Hematopoietic multipotent progenitor cell (in vitro differentiated cells): ENCODE measurements around the gene ABCB4. TPM values are rescaled to one million over a fixed set of nuclear protein-coding genes. Genes with fewer than 3 reads are reported as not detected.

Source experiments
- DNase-seq, 3 donors: peaks; one replicate each; pipeline ENCODE4 v3.0.0-alpha.2; 2011 to 2015; ENCODE audit warnings: low read depth in 2 of 3, low spot score in 2 of 3
- total RNA-seq: library from RNA; depleted of rRNA; stranded (reverse); fragments of >200 nt; gene quantifications from one replicate; pipeline ENCODE4 v1.2.3, GENCODE V29; 2012

Gene ABCB4
- total RNA-seq = 0.27 TPM

- DNase-seq = peak in 1 of 3 donors; percentile 37
Measured at GRCh38 chr7:87475359-87476178, at the start of gene ABCB4. ABCB4 (minus strand) TSS chr7:87475680; CDS start chr7:87475465, 215 bp downstream.

- DNase-seq = no peak
Measured at GRCh38 chr7:87518735-87519134, 43.3 kb upstream of the ABCB4 start.

GRCh38 chr7:87517891-87518290, 42.4 kb upstream of the ABCB4 start:
- no peak for DNase-seq

GRCh38 chr7:87517136-87517815, 41.8 kb upstream of the ABCB4 start:
- no peak for DNase-seq

GRCh38 chr7:87513735-87514335, 38.4 kb upstream of the ABCB4 start:
- no peak for DNase-seq

GRCh38 chr7:87512906-87513305, 37.4 kb upstream of the ABCB4 start:
- no peak for DNase-seq

GRCh38 chr7:87511510-87511909, 36.0 kb upstream of the ABCB4 start:
- no peak for DNase-seq

- DNase-seq = no peak
Measured at GRCh38 chr7:87510411-87510875, 35.0 kb upstream of the ABCB4 start.

- DNase-seq = no peak
Measured at GRCh38 chr7:87507446-87507845, 32.0 kb upstream of the ABCB4 start.

- DNase-seq = peak in 2 of 3 donors; percentile 9 to 53
Measured at GRCh38 chr7:87506246-87507180, 31.0 kb upstream of the ABCB4 start.

- DNase-seq = no peak
Measured at GRCh38 chr7:87505557-87506245, 30.2 kb upstream of the ABCB4 start.

- no peak for DNase-seq
Measured at GRCh38 chr7:87505122-87505521, 29.6 kb upstream of the ABCB4 start.

- no peak for DNase-seq
Measured at GRCh38 chr7:87499494-87499893, 24.0 kb upstream of the ABCB4 start.

- peak in 1 of 3 donors; percentile 29 for DNase-seq
Measured at GRCh38 chr7:87498893-87499292, 23.4 kb upstream of the ABCB4 start.

- DNase-seq = no peak
Measured at GRCh38 chr7:87497482-87497881, 22.0 kb upstream of the ABCB4 start.

GRCh38 chr7:87495366-87495765, 19.9 kb upstream of the ABCB4 start:
- no peak for DNase-seq

- DNase-seq = no peak
Measured at GRCh38 chr7:87494454-87494853, 19.0 kb upstream of the ABCB4 start.

GRCh38 chr7:87483131-87483530, 7.7 kb upstream of the ABCB4 start:
- DNase-seq = no peak

GRCh38 chr7:87482115-87482514, 6.6 kb upstream of the ABCB4 start:
- no peak for DNase-seq

GRCh38 chr7:87480386-87480785, 4.9 kb upstream of the ABCB4 start:
- DNase-seq = no peak
